ENCODE results near the gene SMTN. TPM values are rescaled to one million over a fixed set of nuclear protein-coding genes. Genes with fewer than 3 reads are reported as not detected.

The SMTN gene
- total and polyA plus RNA-seq, 9 of the 15 experiments (the other 6 are each of a cell fraction or from before 2014, with no cell fraction given), result 2.5 to 41.1 (median 16.1) TPM

GRCh38 chr22:31106731-31107177 lies 25.6 kb downstream of the SMTN start:
- peak overlapping the region; percentile 52 for H3K4me3 ChIP-seq

More at GRCh38 chr22:31106731-31107177, 25.6 kb downstream of the SMTN start:
- TF ChIP-seq ESRRA (IDR thresholded peaks at IDR 0.05; ENCODE audit: borderline replicate concordance, low read depth) (no peak), ZNF740 (CRISPR knock-in tag; IDR thresholded peaks at IDR 0.05) (0 out of 2 replicates have a peak, but pooled peaks have one; percentile 30), ZNF740 (tag; IDR thresholded peaks at IDR 0.05) (no peak)
- TF ChIP-seq, protein P1, sequence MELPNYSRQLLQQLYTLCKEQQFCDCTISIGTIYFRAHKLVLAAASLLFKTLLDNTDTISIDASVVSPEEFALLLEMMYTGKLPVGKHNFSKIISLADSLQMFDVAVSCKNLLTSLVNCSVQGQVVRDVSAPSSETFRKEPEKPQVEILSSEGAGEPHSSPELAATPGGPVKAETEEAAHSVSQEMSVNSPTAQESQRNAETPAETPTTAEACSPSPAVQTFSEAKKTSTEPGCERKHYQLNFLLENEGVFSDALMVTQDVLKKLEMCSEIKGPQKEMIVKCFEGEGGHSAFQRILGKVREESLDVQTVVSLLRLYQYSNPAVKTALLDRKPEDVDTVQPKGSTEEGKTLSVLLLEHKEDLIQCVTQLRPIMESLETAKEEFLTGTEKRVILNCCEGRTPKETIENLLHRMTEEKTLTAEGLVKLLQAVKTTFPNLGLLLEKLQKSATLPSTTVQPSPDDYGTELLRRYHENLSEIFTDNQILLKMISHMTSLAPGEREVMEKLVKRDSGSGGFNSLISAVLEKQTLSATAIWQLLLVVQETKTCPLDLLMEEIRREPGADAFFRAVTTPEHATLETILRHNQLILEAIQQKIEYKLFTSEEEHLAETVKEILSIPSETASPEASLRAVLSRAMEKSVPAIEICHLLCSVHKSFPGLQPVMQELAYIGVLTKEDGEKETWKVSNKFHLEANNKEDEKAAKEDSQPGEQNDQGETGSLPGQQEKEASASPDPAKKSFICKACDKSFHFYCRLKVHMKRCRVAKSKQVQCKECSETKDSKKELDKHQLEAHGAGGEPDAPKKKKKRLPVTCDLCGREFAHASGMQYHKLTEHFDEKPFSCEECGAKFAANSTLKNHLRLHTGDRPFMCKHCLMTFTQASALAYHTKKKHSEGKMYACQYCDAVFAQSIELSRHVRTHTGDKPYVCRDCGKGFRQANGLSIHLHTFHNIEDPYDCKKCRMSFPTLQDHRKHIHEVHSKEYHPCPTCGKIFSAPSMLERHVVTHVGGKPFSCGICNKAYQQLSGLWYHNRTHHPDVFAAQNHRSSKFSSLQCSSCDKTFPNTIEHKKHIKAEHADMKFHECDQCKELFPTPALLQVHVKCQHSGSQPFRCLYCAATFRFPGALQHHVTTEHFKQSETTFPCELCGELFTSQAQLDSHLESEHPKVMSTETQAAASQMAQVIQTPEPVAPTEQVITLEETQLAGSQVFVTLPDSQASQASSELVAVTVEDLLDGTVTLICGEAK (IDR thresholded peaks at IDR 0.05), result 0 out of 2 replicates have a peak, but pooled peaks have one; percentile 17
- TF ChIP-seq, protein P1 (CRISPR knock-in tag; IDR thresholded peaks at IDR 0.05), result no peak
- 39% methylated on average over 8 of the region's 14 CpGs for WGBS (ENCODE audit: insufficient coverage, low coverage, missing lambda C conversion rate)
- peak overlapping the region; percentile 47; the same call in 1 of the 3 replicates for H3K27ac ChIP-seq (ENCODE audit: extremely low read depth, low read depth, low read length)
- no peaks in the 10 kb centered on the region for H3K9me3 ChIP-seq (replicated peaks; ENCODE audit: control insufficient read depth, insufficient read depth, low read depth, low read length)
- no peaks in the 10 kb centered on the region for H3K36me3 ChIP-seq (ENCODE audit: control insufficient read depth, insufficient read depth, low read length)
- no peaks in the 10 kb centered on the region for H4K20me1 ChIP-seq (replicated peaks; ENCODE audit: control insufficient read depth, insufficient read depth, low read length)
- H3K79me2 ChIP-seq (ENCODE audit: control insufficient read depth, insufficient read depth, low read length), result no peaks in the 10 kb centered on the region
- peak overlapping the region; percentile 80 for H3K4me2 ChIP-seq (ENCODE audit: insufficient read depth, low read length)
- peaks cover 8 to 17% of the 10 kb centered on the region in 2 experiments; a peak in 4 of 5 replicates for H3K4me1 ChIP-seq (replicated peaks in 1 of 2; ENCODE audit: control insufficient read depth in 2 of 2, insufficient read depth in 2 of 2, low read length in 2 of 2)
- H3K9ac ChIP-seq (ENCODE audit: insufficient read depth in 1 of 2, low read depth in 2 of 2, low read length in 2 of 2), result peak overlapping the region; percentile 63 to 91; a peak in 3 of 4 replicates
- intact Hi-C loops (cut with micrococcal nuclease) (loop anchor here (2.0 kb wide), 1 partner anchor 42 kb away; no protein-coding TSS in a partner anchor), in situ Hi-C loops (cut with MboI) (no loop called here)
- H3K27me3 ChIP-seq (ENCODE audit: control insufficient read depth in 2 of 2, insufficient read depth in 2 of 2, low read length in 2 of 2), result no peaks in the 10 kb centered on the region
- no peaks in the 10 kb centered on the region for H3K9me1 ChIP-seq (ENCODE audit: control insufficient read depth, insufficient read depth, low read length)
- DNase-seq (ENCODE audit: extremely low read depth in 1 of 4, low spot score in 3 of 4) (no peak), ATAC-seq (no peak), FAIRE-seq (no peak)
- ChIA-PET POLR2A (interaction anchor here (0.7 to 1.6 kb wide), 2 partner anchors 22 to 25 kb away, joined by 5 to 8 read pairs; no protein-coding TSS in a partner anchor), CTCF (ENCODE audit: low intra/inter-chr PET ratio) (interaction anchor here (0.8 to 2.3 kb wide), 2 partner anchors 42 to 125 kb away, joined by 5 to 18 read pairs; no protein-coding TSS in a partner anchor)
- peak overlapping the region; percentile 83 for H2AFZ ChIP-seq (ENCODE audit: low read depth, low read length)
- BruUV-seq (replicated peaks), result no TSS peak

Measured in K562 (cell line).